H1 (cell line): ENCODE results near the gene HELT. TPM values are rescaled to one million over a fixed set of nuclear protein-coding genes. Genes with fewer than 3 reads are reported as not detected.

ENCODE experiments used
- CTCF ChIA-PET: fragments of 300-600 bp; sonication (Branson Sonifier 250); formaldehyde crosslinking; loops from one replicate; lab custom pipeline; 2021; ENCODE audit not compliant: partially characterized antibody; lab: Charles Lee
- POLR2A ChIA-PET: fragments of 300-600 bp; sonication (Branson Sonifier 250); formaldehyde crosslinking; loops from one replicate; lab custom pipeline; 2021; ENCODE audit warnings: inconsistent platforms; ENCODE audit not compliant: partially characterized antibody; lab: Charles Lee
- DNase-seq, 2 experiments: peaks; one replicate each; pipeline versions ENCODE4 v3.0.0 to v3.0.0-alpha.2; 2010 to 2022; ENCODE audit warnings: low spot score in 2 of 2, low read depth in 1 of 2, mixed read lengths in 1 of 2
- FAIRE-seq: peaks from 2 replicates; lab custom pipeline; 2011; peaks lifted over from hg19 to GRCh38; lab: Jason Lieb, UNC
- H2AFZ ChIP-seq: 2 replicates; pipeline ENCODE4 v1.8.1; 2012; ENCODE audit warnings: low read length, inconsistent platforms
- H2AK5ac ChIP-seq: 2 replicates; pipeline ENCODE4 v1.6.1; 2013; ENCODE audit warnings: low read depth, low read length
- H2BK120ac ChIP-seq: replicated peaks from 2 replicates; pipeline ENCODE3; 2013; ENCODE audit warnings: low read depth, low read length, inconsistent platforms
- H2BK12ac ChIP-seq: 2 replicates; pipeline ENCODE4 v1.6.1; 2013; ENCODE audit warnings: low read depth, low read length
- H2BK15ac ChIP-seq: 2 replicates; pipeline ENCODE4 v1.6.1; 2013; ENCODE audit warnings: low read length
- H2BK20ac ChIP-seq: 2 replicates; pipeline ENCODE4 v1.6.1; 2013; ENCODE audit warnings: low read length
- H2BK5ac ChIP-seq: 2 replicates; pipeline ENCODE4 v1.6.1; 2013; ENCODE audit warnings: low read depth, low read length
- H3K14ac ChIP-seq: 2 replicates; pipeline ENCODE4 v1.6.1; 2013; ENCODE audit warnings: inconsistent platforms; ENCODE audit not compliant: insufficient read length
- H3K18ac ChIP-seq: 2 replicates; pipeline ENCODE4 v1.6.1; 2013; ENCODE audit warnings: low read length; ENCODE audit errors: extremely low read depth
- H3K23ac ChIP-seq: 2 replicates; pipeline ENCODE4 v1.6.1; 2013; ENCODE audit warnings: inconsistent platforms; ENCODE audit not compliant: insufficient read length
- H3K23me2 ChIP-seq: 2 replicates; pipeline ENCODE4 v1.6.1; 2013; ENCODE audit warnings: low read depth, low read length
- H3K27ac ChIP-seq: 2 replicates; pipeline ENCODE4 v1.6.1; 2011; ENCODE audit warnings: low read depth, low read length, inconsistent platforms
- H3K27me3 ChIP-seq, 4 experiments: replicated peaks in 1 of 4; 1 replicate in 1 of 4; 2 replicates in 3 of 4; pipeline versions ENCODE4 v1.6.1 to v1.8.1; 2011 to 2013; ENCODE audit warnings: low read length in 3 of 4, mild to moderate bottlenecking in 3 of 4, inconsistent platforms in 2 of 4, mixed read lengths in 2 of 4, moderate library complexity in 1 of 4; ENCODE audit not compliant: control insufficient read depth in 3 of 4, insufficient read depth in 3 of 4; ENCODE audit errors: extremely low read depth in 1 of 4
- H3K36me3 ChIP-seq, 4 experiments: 2 replicates each; pipeline versions ENCODE4 v1.6.1 to v1.8.1; 2011 to 2013; ENCODE audit warnings: mild to moderate bottlenecking in 4 of 4, low read length in 3 of 4, moderate library complexity in 2 of 4, control low read depth in 1 of 4, inconsistent platforms in 1 of 4; ENCODE audit not compliant: insufficient read depth in 4 of 4, control insufficient read depth in 2 of 4
- H3K4ac ChIP-seq: replicated peaks from 2 replicates; pipeline ENCODE3; 2013; ENCODE audit warnings: low read length, low read depth, mixed read lengths, inconsistent platforms; ENCODE audit not compliant: insufficient read length
- H3K4me1 ChIP-seq, 4 experiments: replicated peaks in 1 of 4; 1 replicate in 1 of 4; 2 replicates in 3 of 4; pipeline versions ENCODE4 v1.6.1 to v1.8.1; 2011 to 2013; ENCODE audit warnings: low read length in 3 of 4, inconsistent platforms in 2 of 4, mixed read lengths in 1 of 4; ENCODE audit not compliant: insufficient read depth in 4 of 4, control insufficient read depth in 3 of 4
- H3K4me2 ChIP-seq, 2 experiments: 2 replicates each; pipeline versions ENCODE4 v1.6.1 to v1.8.1; 2011 to 2013; ENCODE audit warnings: low read depth in 2 of 2, low read length in 2 of 2, control low read depth in 1 of 2, inconsistent platforms in 1 of 2, mild to moderate bottlenecking in 1 of 2; ENCODE audit not compliant: insufficient read depth in 1 of 2
- H3K4me3 ChIP-seq, 4 experiments: fragments of 200-600, 300-600 bp in 1 of 4; sonication (generic), shearing (Covaris generic), sonication (Bioruptor Twin) in 1 of 4; 2 replicates each; pipeline versions ENCODE4 v1.5.1 to v1.8.1; 2011 to 2016; ENCODE audit warnings: low read length in 4 of 4, low read depth in 3 of 4, control low read depth in 2 of 4, inconsistent platforms in 2 of 4, mild to moderate bottlenecking in 2 of 4, mixed read lengths in 1 of 4, moderate library complexity in 1 of 4; ENCODE audit not compliant: insufficient read depth in 2 of 4; ENCODE audit errors: extremely low read depth in 1 of 4
- H3K56ac ChIP-seq: replicated peaks from 2 replicates; pipeline ENCODE3; 2013; ENCODE audit warnings: low read depth, mild to moderate bottlenecking, mixed read lengths, low read length, inconsistent platforms; ENCODE audit not compliant: insufficient read length
- H3K79me1 ChIP-seq: 2 replicates; pipeline ENCODE4 v1.6.1; 2013; ENCODE audit warnings: low read depth, low read length, control low read depth
- H3K79me2 ChIP-seq, 2 experiments: 2 replicates each; pipeline versions ENCODE4 v1.6.1 to v1.8.1; 2012 to 2013; ENCODE audit warnings: low read length in 2 of 2, mild to moderate bottlenecking in 2 of 2, inconsistent platforms in 1 of 2; ENCODE audit not compliant: insufficient read depth in 2 of 2, control insufficient read depth in 1 of 2
- H3K9ac ChIP-seq, 4 experiments: replicated peaks in 1 of 4; 1 replicate in 1 of 4; 2 replicates in 3 of 4; pipeline versions ENCODE4 v1.6.1 to v1.8.1; 2011 to 2013; ENCODE audit warnings: low read depth in 3 of 4, low read length in 3 of 4, control low read depth in 2 of 4, mild to moderate bottlenecking in 2 of 4, moderate library complexity in 2 of 4, inconsistent platforms in 1 of 4; ENCODE audit errors: extremely low read depth in 1 of 4
- H3K9me3 ChIP-seq, 2 experiments: 2 replicates each; pipeline versions ENCODE4 v1.6.1 to v1.8.1; 2012 to 2013; ENCODE audit warnings: mild to moderate bottlenecking in 2 of 2, moderate library complexity in 2 of 2, control low read depth in 1 of 2, inconsistent platforms in 1 of 2, low read depth in 1 of 2, low read length in 1 of 2, mixed read lengths in 1 of 2; ENCODE audit not compliant: insufficient read depth in 2 of 2
- H4K20me1 ChIP-seq, 2 experiments: replicated peaks in 1 of 2; 2 replicates each; pipeline versions ENCODE3 to v1.8.1; 2011 to 2013; ENCODE audit warnings: inconsistent platforms in 2 of 2, low read length in 2 of 2, mild to moderate bottlenecking in 1 of 2; ENCODE audit not compliant: insufficient read depth in 2 of 2, control insufficient read depth in 1 of 2
- H4K5ac ChIP-seq: 2 replicates; pipeline ENCODE4 v1.6.1; 2013; ENCODE audit warnings: low read length, low read depth, mixed read lengths, inconsistent platforms; ENCODE audit not compliant: insufficient read length
- H4K8ac ChIP-seq: 2 replicates; pipeline ENCODE4 v1.8.0; 2013; ENCODE audit warnings: mild to moderate bottlenecking, moderate library complexity, low read length, inconsistent platforms; ENCODE audit not compliant: insufficient read depth; ENCODE audit errors: extremely low read depth
- H4K91ac ChIP-seq: replicated peaks from 2 replicates; pipeline ENCODE3; 2013; ENCODE audit warnings: low read length, mixed read lengths, inconsistent platforms; ENCODE audit not compliant: insufficient read length
- ATF2 ChIP-seq: IDR thresholded peaks from 2 replicates; pipeline ENCODE4 v1.6.1; 2012; ENCODE audit warnings: low read length, inconsistent platforms
- CHD1 ChIP-seq: IDR thresholded peaks from 2 replicates; pipeline ENCODE4 v1.6.1; 2012; ENCODE audit warnings: low read depth, low read length, improper control_type of control experiment
- KDM5A ChIP-seq: fragments of 200-600 bp; IDR thresholded peaks from 2 replicates; pipeline ENCODE4 v1.7.1; 2012; ENCODE audit warnings: mild to moderate bottlenecking, low read length, inconsistent platforms, mixed read lengths
- MAX ChIP-seq: IDR thresholded peaks from 2 replicates; pipeline ENCODE4 v1.6.1; 2012; ENCODE audit warnings: inconsistent platforms
- POLR2AphosphoS5 ChIP-seq: IDR thresholded peaks from 2 replicates; pipeline ENCODE4 v1.6.1; 2011; ENCODE audit warnings: low read depth, low read length
- RNF2 ChIP-seq: fragments of 200-900, 300-1000 bp; sonication (generic); IDR thresholded peaks from 2 replicates; pipeline ENCODE4 v1.7.1; 2016; ENCODE audit warnings: borderline replicate concordance, low read depth, mild to moderate bottlenecking, antibody characterized with exemption, low read length; ENCODE audit not compliant: poor library complexity, severe bottlenecking; ENCODE audit errors: missing control alignments
- SAP30 ChIP-seq: fragments of 300-600 bp; sonication (generic); IDR thresholded peaks from 2 replicates; pipeline ENCODE4 v1.7.1; 2012; ENCODE audit warnings: low read length, moderate library complexity, mild to moderate bottlenecking, inconsistent platforms; ENCODE audit not compliant: insufficient read depth, insufficient replicate concordance
- SIN3A ChIP-seq, 2 experiments: IDR thresholded peaks in 1 of 2; conservative IDR thresholded peaks in 1 of 2; 2 replicates each; pipeline ENCODE4 v1.6.1; 2011 to 2012; ENCODE audit warnings: low read length in 2 of 2, improper control_type of control experiment in 1 of 2, low read depth in 1 of 2, mild to moderate bottlenecking in 1 of 2
- SP1 ChIP-seq: IDR thresholded peaks from 2 replicates; pipeline ENCODE4 v1.6.1; 2011; ENCODE audit warnings: low read depth, low read length
- SRF ChIP-seq: IDR thresholded peaks from 2 replicates; pipeline ENCODE4 v1.6.1; 2011; ENCODE audit warnings: mild to moderate bottlenecking, low read depth, low read length, moderate library complexity
- TEAD4 ChIP-seq: IDR thresholded peaks from 2 replicates; pipeline ENCODE4 v1.6.1; 2012; ENCODE audit warnings: low read depth, low read length, inconsistent platforms, mixed read lengths
- WGBS, 2 experiments: shearing (Covaris generic) in 1 of 2; methylation state at CpG; one replicate each; pipeline versions ENCODE4 v1.1.6 to v1.1.7; 2013 to 2015; ENCODE audit warnings: low lambda C conversion rate in 2 of 2, mixed read lengths in 2 of 2, inconsistent platforms in 1 of 2, low coverage in 1 of 2, missing lambda C conversion rate in 1 of 2; ENCODE audit not compliant: insufficient replicate concordance in 2 of 2, insufficient coverage in 1 of 2, insufficient read length in 1 of 2; ENCODE audit errors: extremely low coverage in 1 of 2, missing lambda C conversion rate in 1 of 2; 5-methylcytosine and 5-hydroxymethylcytosine counted together
- polyA plus RNA-seq, 7 experiments: library from polyadenylated mRNA; depleted of rRNA in 3 of 7; stranded (reverse) in 5 of 7; unstranded in 2 of 7; fragments of >200 nt in 5 of 7; fragments of 200-250 nt in 2 of 7; gene quantifications; 1 replicate in 5 of 7; 2 replicates in 1 of 7; 4 replicates in 1 of 7; pipeline versions ENCODE4 v1.2.1 to v1.2.3, GENCODE V29; 2011 to 2013; ENCODE audit warnings: missing spikeins in 2 of 7, mixed read lengths in 2 of 7
- total RNA-seq: library from RNA; stranded (reverse); fragmentation: NEBNext Ultra II Directional; extraction: Animal tissue kit (Norgen Biotek cat#: 25700); gene quantifications from 2 replicates; pipeline ENCODE4 v1.2.1, GENCODE V29; 2021

The HELT gene
- total and polyA plus RNA-seq, 2 of the 8 experiments (the other 6 are each of a cell fraction or from before 2014, with no cell fraction given), result 0.32 to 0.35 TPM

GRCh38 chr4:184994623-184995010 is 23.7 kb upstream of the HELT start:
- FAIRE-seq, result no peak
- DNase-seq, result no peak
- Histone ChIP-seq H3K79me2 (no peaks in the 10 kb centered on the region), H3K4me2 (no peak overlapping the region), H3K14ac (no peak overlapping the region), H4K5ac (no peak overlapping the region), H4K8ac (no peak overlapping the region), H3K18ac (no peak overlapping the region), H2AFZ (no peak overlapping the region), H3K56ac (no peak overlapping the region), H4K20me1 (no peaks in the 10 kb centered on the region), H3K79me1 (no peaks in the 10 kb centered on the region), H3K9me3 (no peaks in the 10 kb centered on the region), H3K4me3 (no peak overlapping the region), H3K4ac (no peak overlapping the region), H2BK20ac (no peak overlapping the region), H3K9ac (no peak overlapping the region), H3K36me3 (no peaks in the 10 kb centered on the region), H2BK15ac (no peak overlapping the region), H3K27me3 (no peaks in the 10 kb centered on the region), H2AK5ac (no peak overlapping the region), H4K91ac (no peak overlapping the region), H3K4me1 (no peaks in the 10 kb centered on the region), H3K23ac (no peak overlapping the region), H3K23me2 (no peaks in the 10 kb centered on the region), H2BK5ac (no peak overlapping the region), H2BK120ac (no peak overlapping the region), H3K27ac (no peak overlapping the region), H2BK12ac (no peak overlapping the region)
- WGBS, 2 experiments, result 90% methylated on average over 14 of the region's 14 CpGs; no CpG with 5 or more reads in 1 of the 2 experiments
- ChIA-PET POLR2A (no interaction called here), CTCF (interaction anchor here (0.9 to 3.1 kb wide), 5 partner anchors 10 to 19 kb away, joined by 3 to 10 read pairs (median 6); no protein-coding TSS in a partner anchor)
- no peak for TF ChIP-seq POLR2AphosphoS5
- TF ChIP-seq RNF2, result no peak
- no peak for TF ChIP-seq SAP30
- no peak for TF ChIP-seq KDM5A
- TF ChIP-seq SRF, result no peak
- TF ChIP-seq CHD1, result no peak
- no peak for TF ChIP-seq SP1
- TF ChIP-seq ATF2, result no peak
- TF ChIP-seq MAX, result no peak
- TF ChIP-seq SIN3A (conservative IDR thresholded peaks at IDR 0.05 in 1 of 2, IDR thresholded peaks at IDR 0.05 in 1 of 2; ENCODE audit: low read depth in 1 of 2, low read length in 2 of 2), result no peak
- TF ChIP-seq TEAD4, result no peak
